HepG2 (cell line): ENCODE measurements around the gene CKMT2. TPM values are rescaled to one million over a fixed set of nuclear protein-coding genes. Genes with fewer than 3 reads are reported as not detected.

Source experiments
- ATAC-seq: fragments of 200-7000 bp; cut with Tn5 transposase; 3 replicates; pipeline ENCODE4 v1.9.1; 2020; ENCODE audit warnings: mild to moderate bottlenecking, moderate library complexity
- BruUV-seq: library from RNA; stranded (reverse); fragments of 400-500 nt; replicated peaks from 2 replicates; lab custom pipeline; 2021; lab: Mats Ljungman, UMichigan
- CTCF ChIA-PET: fragments of 300-600 bp; formaldehyde crosslinking; extraction: SDS; loops from one replicate; lab custom pipeline; 2021; ENCODE audit warnings: low total read pairs, inconsistent platforms, low intra/inter-chr PET ratio; lab: Yijun Ruan, JAX
- POLR2A ChIA-PET: fragments of 350-600 bp; sonication (Branson Sonifier 250); formaldehyde crosslinking; loops from one replicate; lab custom pipeline; 2020; ENCODE audit warnings: antibody characterized with exemption, inconsistent platforms; lab: Yijun Ruan, JAX
- DNase-seq: peaks from one replicate; pipeline ENCODE4 v3.0.0-alpha.2; 2015; ENCODE audit warnings: low spot score
- FAIRE-seq: peaks from 3 replicates; lab custom pipeline; 2011; peaks lifted over from hg19 to GRCh38; lab: Jason Lieb, UNC
- H2AFZ ChIP-seq: one replicate; pipeline ENCODE4 v1.6.1; 2011; ENCODE audit warnings: low read length, inconsistent platforms
- H3K27ac ChIP-seq: fragments of 300-600 bp; 3 replicates; pipeline ENCODE4 v1.8.0; 2011; ENCODE audit warnings: mixed run types, mild to moderate bottlenecking, mixed read lengths, low read length, inconsistent platforms; ENCODE audit not compliant: insufficient read depth; ENCODE audit errors: extremely low read length
- H3K27me3 ChIP-seq, 2 experiments: fragments of 200-600 bp in 1 of 2; 2 replicates in 1 of 2; 3 replicates in 1 of 2; pipeline versions ENCODE4 v1.6.0 to v1.8.0; 2011; ENCODE audit warnings: low read length in 2 of 2, mild to moderate bottlenecking in 2 of 2, moderate library complexity in 2 of 2, inconsistent platforms in 1 of 2; ENCODE audit not compliant: insufficient read depth in 2 of 2, control insufficient read depth in 1 of 2
- H3K36me3 ChIP-seq, 2 experiments: fragments of 200-600 bp in 1 of 2; replicated peaks in 1 of 2; 2 replicates in 1 of 2; 3 replicates in 1 of 2; pipeline versions ENCODE4 v1.5.1 to v1.8.0; 2011; ENCODE audit warnings: low read length in 2 of 2, inconsistent platforms in 1 of 2; ENCODE audit not compliant: insufficient read depth in 2 of 2, control insufficient read depth in 1 of 2
- H3K4me1 ChIP-seq: 2 replicates; pipeline ENCODE4 v1.5.1; 2012; ENCODE audit warnings: low read length, inconsistent platforms; ENCODE audit not compliant: insufficient read depth
- H3K4me2 ChIP-seq: 2 replicates; pipeline ENCODE4 v1.6.0; 2011; ENCODE audit warnings: low read depth, low read length, inconsistent platforms
- H3K4me3 ChIP-seq, 3 experiments: fragments of 200-600 bp in 1 of 3; sonication (generic), shearing (Covaris generic) in 1 of 3; replicated peaks in 1 of 3; 2 replicates each; pipeline ENCODE4 v1.5.1; 2011 to 2016; ENCODE audit warnings: low read length in 3 of 3, inconsistent platforms in 2 of 3, low read depth in 2 of 3, mild to moderate bottlenecking in 2 of 3, control low read depth in 1 of 3, mixed read lengths in 1 of 3; ENCODE audit not compliant: insufficient read depth in 1 of 3
- H3K79me2 ChIP-seq: one replicate; pipeline ENCODE4 v1.6.1; 2011; ENCODE audit warnings: low read length, inconsistent platforms; ENCODE audit not compliant: insufficient read depth
- H3K9ac ChIP-seq: 2 replicates; pipeline ENCODE4 v1.6.0; 2011; ENCODE audit warnings: mild to moderate bottlenecking, low read depth, low read length, inconsistent platforms; ENCODE audit not compliant: insufficient read depth
- H3K9me3 ChIP-seq: 2 replicates; pipeline ENCODE4 v1.5.1; 2012; ENCODE audit warnings: mild to moderate bottlenecking, low read length
- H4K20me1 ChIP-seq: 2 replicates; pipeline ENCODE4 v1.6.0; 2011; ENCODE audit warnings: inconsistent platforms, mild to moderate bottlenecking, low read length, moderate library complexity; ENCODE audit not compliant: insufficient read depth
- HCFC1 ChIP-seq: fragments of 150-350 bp; IDR thresholded peaks from 2 replicates; pipeline ENCODE4 v1.6.1; 2014; ENCODE audit warnings: low read depth, low read length
- IRX3 ChIP-seq: sonication (generic); formaldehyde crosslinking; IDR thresholded peaks from 2 replicates; pipeline ENCODE4 v1.8.1; 2023; ENCODE audit warnings: mild to moderate bottlenecking, low read depth, missing genetic modification reagents, borderline replicate concordance
- MAZ ChIP-seq, 2 experiments: sonication (generic) in 1 of 2; formaldehyde crosslinking in 1 of 2; IDR thresholded peaks; 2 replicates each; pipeline versions ENCODE4 v1.5.0 to v1.6.1; 2012 to 2020; ENCODE audit warnings: low read depth in 2 of 2, mild to moderate bottlenecking in 2 of 2, borderline replicate concordance in 1 of 2, improper control_type of control experiment in 1 of 2, low read length in 1 of 2, missing genetic modification reagents in 1 of 2, moderate library complexity in 1 of 2
- NFE2L2 ChIP-seq: fragments of 150-350 bp; IDR thresholded peaks from 2 replicates; pipeline ENCODE4 v1.6.1; 2014; ENCODE audit warnings: low read length
- NFKB2 ChIP-seq: sonication (generic); formaldehyde crosslinking; IDR thresholded peaks from 2 replicates; pipeline ENCODE4 v1.4.0; 2020; ENCODE audit warnings: missing genetic modification reagents, borderline replicate concordance
- NFKBIZ ChIP-seq: IDR thresholded peaks from 2 replicates; pipeline ENCODE4 v1.6.1; 2018; ENCODE audit warnings: missing genetic modification reagents, missing compliant biosample characterization
- SNAPC5 ChIP-seq: sonication (generic); formaldehyde crosslinking; IDR thresholded peaks from 2 replicates; pipeline ENCODE4 v1.8.1; 2023; ENCODE audit warnings: mild to moderate bottlenecking, missing genetic modification reagents, borderline replicate concordance
- TERF1 ChIP-seq: sonication (generic); formaldehyde crosslinking; IDR thresholded peaks from 2 replicates; pipeline ENCODE4 v1.8.0; 2022; ENCODE audit warnings: mild to moderate bottlenecking, missing genetic modification reagents, moderate library complexity
- ZEB1 ChIP-seq: IDR thresholded peaks from 2 replicates; pipeline ENCODE4 v1.6.1; 2012; ENCODE audit warnings: mild to moderate bottlenecking, low read depth, inconsistent platforms; ENCODE audit not compliant: insufficient replicate concordance
- ZNF275 ChIP-seq: sonication (generic); formaldehyde crosslinking; IDR thresholded peaks from 2 replicates; pipeline ENCODE4 v1.8.0; 2022; ENCODE audit warnings: missing genetic modification reagents, mild to moderate bottlenecking, inconsistent platforms, borderline replicate concordance
- ZNF431 ChIP-seq: sonication (generic); formaldehyde crosslinking; IDR thresholded peaks from 2 replicates; pipeline ENCODE4 v1.9.0; 2022; ENCODE audit warnings: missing genetic modification reagents, low read depth, mild to moderate bottlenecking, borderline replicate concordance
- ZNF460 ChIP-seq: sonication (generic); formaldehyde crosslinking; IDR thresholded peaks from 2 replicates; pipeline ENCODE4 v1.5.1; 2020; ENCODE audit warnings: missing genetic modification reagents, mild to moderate bottlenecking, borderline replicate concordance
- ZNF512B ChIP-seq: sonication (generic); formaldehyde crosslinking; IDR thresholded peaks from 2 replicates; pipeline ENCODE4 v1.5.1; 2020; ENCODE audit warnings: missing genetic modification reagents, mild to moderate bottlenecking, borderline replicate concordance
- ZNF550 ChIP-seq: sonication (generic); formaldehyde crosslinking; IDR thresholded peaks from 2 replicates; pipeline ENCODE4 v1.4.0; 2020; ENCODE audit warnings: mild to moderate bottlenecking, missing genetic modification reagents, borderline replicate concordance
- WGBS: methylation state at CpG from one replicate; pipeline ENCODE4 v1.1.6; 2017; ENCODE audit warnings: low lambda C conversion rate; 5-methylcytosine and 5-hydroxymethylcytosine counted together
- in situ Hi-C: cut with HindIII; loops from 2 replicates; pipeline ENCODE4 v1.10.0; 2017; ENCODE audit warnings: low pct_unique_long_range_greater_than_20kb; ENCODE audit not compliant: extremely low pct_ligation_motif_present
- intact Hi-C: fragments of 100-400 bp; cut with micrococcal nuclease; formaldehyde crosslinking; loops from one replicate; pipeline ENCODE4 v1.10.0; 2022; ENCODE audit not compliant: unreplicated experiment
- polyA plus RNA-seq, 8 experiments: library from polyadenylated mRNA; depleted of rRNA in 3 of 8; stranded (reverse) in 7 of 8; unstranded in 1 of 8; fragments of >200 nt; fragmentation: Illumina TruSeq in 4 of 8; extraction: Trizol in 4 of 8; gene quantifications; 2 replicates each; pipeline versions ENCODE4 v1.2.1 to v1.2.3, GENCODE V29; 2011 to 2016; ENCODE audit warnings: low read depth in 4 of 8, missing spikeins in 1 of 8, mixed read lengths in 1 of 8; ENCODE audit not compliant: insufficient read depth in 1 of 8
- total RNA-seq, 5 experiments: library from RNA; depleted of rRNA; stranded (reverse); fragments of >200 nt; fragmentation: Illumina TruSeq; extraction: Trizol; gene quantifications; 2 replicates each; pipeline ENCODE4 v1.2.3, GENCODE V29; 2016; ENCODE audit warnings: low read depth in 1 of 5

The CKMT2 gene
- total and polyA plus RNA-seq, 2 of the 13 experiments (the other 11 are each of a cell fraction or from before 2014, with no cell fraction given), result 1.2 to 8.8 TPM

- FAIRE-seq, result no peak
Observed at GRCh38 chr5:81246697-81247096, 13.6 kb downstream of the CKMT2 start.

More at GRCh38 chr5:81246697-81247096, 13.6 kb downstream of the CKMT2 start:
- Histone ChIP-seq H3K79me2 (no peaks in the 10 kb centered on the region), H3K4me1 (no peaks in the 10 kb centered on the region), H3K9me3 (no peaks in the 10 kb centered on the region), H3K27ac (no peak overlapping the region), H2AFZ (no peak overlapping the region), H3K4me3 (no peak overlapping the region), H4K20me1 (no peaks in the 10 kb centered on the region), H3K9ac (no peak overlapping the region), H3K36me3 (peaks cover 0 to 5% of the 10 kb centered on the region in 2 experiments; a peak in 1 of 5 replicates), H3K27me3 (no peaks in the 10 kb centered on the region), H3K4me2 (no peak overlapping the region)
- intact Hi-C loops, result no loop called here
- ChIA-PET CTCF (no interaction called here), POLR2A (no interaction called here)
- TF ChIP-seq ZNF550 (CRISPR knock-in tag), result no peak
- no peak for TF ChIP-seq NFKB2 (CRISPR knock-in tag)
- TF ChIP-seq ZNF275, result no peak
- TF ChIP-seq SNAPC5 (CRISPR knock-in tag), result no peak
- TF ChIP-seq HCFC1, result no peak
- TF ChIP-seq MAZ (IDR thresholded peaks at IDR 0.05; ENCODE audit: borderline replicate concordance, low read depth, low read length), result no peak
- TF ChIP-seq MAZ (CRISPR knock-in tag; IDR thresholded peaks at IDR 0.05; ENCODE audit: low read depth), result no peak
- no peak for TF ChIP-seq IRX3 (CRISPR knock-in tag)
- TF ChIP-seq NFE2L2, result no peak
- no peak for TF ChIP-seq NFKBIZ (CRISPR knock-in tag)
- no peak for TF ChIP-seq ZNF512B
- no peak for TF ChIP-seq ZNF431 (CRISPR knock-in tag)
- no peak for TF ChIP-seq ZEB1
- no peak for TF ChIP-seq ZNF460 (CRISPR knock-in tag)
- TF ChIP-seq TERF1 (CRISPR knock-in tag), result no peak
- in situ Hi-C loops, result no loop called here
- DNase-seq (no peak), ATAC-seq (no peak)
- BruUV-seq, result no TSS peak
- 100% methylated on average over 6 of the region's 6 CpGs for WGBS
